GM18519 (cell line): ENCODE data around the gene CHRM5.
"Not testable (repeated sequence)": the region's sequence is repeated elsewhere in the genome, so short reads cannot be mapped to it uniquely, and the experiment has no call there.

Source experiments
- ATAC-seq: cut with Tn5 transposase; IDR thresholded peaks from one replicate; pipeline ENCODE4 v1.9.1; 2021; ENCODE audit warnings: mild to moderate bottlenecking, moderate library complexity; ENCODE audit not compliant: unreplicated experiment, low FRiP score

Gene CHRM5

DNA sequence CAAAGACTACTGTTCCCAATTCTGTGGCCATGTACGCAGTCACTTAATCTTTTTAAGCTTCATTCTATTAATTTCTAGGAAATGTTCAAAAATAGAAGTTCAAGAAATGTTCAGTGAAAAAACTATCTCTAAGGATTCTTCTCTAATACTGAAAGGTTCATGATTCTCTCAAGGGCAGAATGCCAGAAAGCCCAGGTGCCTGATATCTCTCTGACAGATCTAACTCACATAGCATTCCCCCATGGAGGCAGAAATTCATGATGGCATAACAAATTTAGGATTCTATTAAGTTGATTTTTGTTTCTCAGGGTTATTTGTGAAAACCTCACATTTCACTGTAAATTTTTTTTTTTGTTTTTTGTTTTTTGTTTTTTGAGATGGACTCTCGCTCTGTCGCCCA, 17.5 kb downstream of the CHRM5 start:
- ATAC-seq: no peak

DNA sequence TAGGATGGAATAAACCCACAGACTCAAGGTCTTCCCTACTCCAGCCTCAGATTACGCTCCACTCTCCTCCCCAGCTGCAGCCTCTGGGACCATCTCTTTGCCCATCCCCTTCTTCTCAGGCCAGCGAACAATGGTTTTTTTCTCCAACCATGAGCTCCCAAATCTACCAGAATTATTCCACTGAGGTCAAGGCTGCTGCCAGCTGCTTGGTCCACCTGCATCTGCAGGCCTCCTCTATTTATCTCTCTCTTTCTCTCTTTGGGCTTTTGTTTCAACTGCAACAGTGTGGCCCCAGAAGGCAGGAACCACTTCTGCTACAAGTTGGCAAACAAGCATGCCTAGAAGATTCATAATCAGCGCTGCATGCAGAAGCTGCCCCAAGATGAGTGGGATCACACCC, 19.1 kb downstream of the CHRM5 start:
- no peak for ATAC-seq

DNA sequence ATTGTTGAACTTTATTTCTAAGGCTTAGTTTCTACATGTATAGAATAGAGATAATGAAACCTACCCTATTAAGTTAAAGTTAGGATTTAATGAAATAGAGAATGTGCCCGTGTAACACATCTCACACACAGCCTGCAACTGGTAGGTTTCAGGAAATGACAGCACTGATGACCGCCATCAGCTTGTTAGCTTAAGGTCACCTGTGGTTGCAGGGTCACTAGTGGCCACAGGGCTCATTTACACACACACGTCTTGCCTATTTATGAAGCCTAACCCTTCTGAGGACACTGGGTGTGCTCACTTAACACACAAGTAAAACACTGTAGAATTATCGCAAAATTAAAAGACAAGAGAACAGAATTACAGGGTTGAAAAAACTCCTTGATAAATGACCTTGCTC, 20.1 kb downstream of the CHRM5 start:
- no peak for ATAC-seq

DNA sequence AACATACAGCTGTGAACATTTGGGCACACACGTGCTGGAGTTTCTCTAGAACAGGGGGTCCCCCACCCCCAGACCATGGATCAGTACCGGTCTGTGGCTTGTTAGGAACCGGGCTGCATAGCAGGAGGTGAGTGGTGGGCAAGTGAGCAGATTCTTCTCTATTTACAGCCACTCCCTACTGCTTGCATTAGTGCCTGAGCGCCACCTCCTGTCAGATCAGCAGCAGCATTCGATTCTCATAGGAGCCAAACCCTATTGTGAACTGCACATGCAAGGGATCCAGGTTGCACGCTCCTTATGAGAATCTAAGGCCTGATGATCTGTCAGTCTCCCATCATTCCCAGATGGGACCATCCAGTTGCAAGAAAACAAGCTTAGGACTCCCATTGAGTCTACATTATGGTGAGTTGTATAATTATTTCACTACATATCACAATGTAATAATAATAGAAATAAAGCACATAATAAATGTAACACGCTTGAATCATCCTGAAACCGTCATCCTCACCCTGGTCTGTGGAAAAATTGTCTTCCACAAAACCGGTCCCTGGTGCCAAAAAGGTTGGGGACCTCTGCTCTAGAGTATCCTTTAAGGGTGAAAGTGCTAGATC, 25.8 kb downstream of the CHRM5 start:
- ATAC-seq: no peak

DNA sequence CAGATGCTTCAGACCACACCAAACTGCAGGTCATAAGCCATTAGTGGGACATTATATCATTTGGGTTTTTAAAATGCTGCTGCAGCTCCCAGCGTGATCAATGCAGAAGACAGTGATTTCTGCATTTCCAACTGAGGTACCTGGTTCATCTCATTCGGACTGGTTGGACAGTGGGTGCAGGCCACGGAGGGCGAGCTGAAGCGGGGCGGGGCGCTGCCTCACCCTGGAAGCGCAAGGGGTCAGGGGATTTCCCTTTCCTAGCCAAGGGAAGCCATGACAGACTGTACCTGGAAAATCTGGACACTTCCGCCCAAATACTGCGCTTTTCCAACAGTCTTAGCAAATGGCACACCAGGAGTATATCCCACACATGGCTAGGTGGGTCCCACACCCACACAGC, 27.4 kb downstream of the CHRM5 start:
- not testable (repeated sequence) for ATAC-seq

DNA sequence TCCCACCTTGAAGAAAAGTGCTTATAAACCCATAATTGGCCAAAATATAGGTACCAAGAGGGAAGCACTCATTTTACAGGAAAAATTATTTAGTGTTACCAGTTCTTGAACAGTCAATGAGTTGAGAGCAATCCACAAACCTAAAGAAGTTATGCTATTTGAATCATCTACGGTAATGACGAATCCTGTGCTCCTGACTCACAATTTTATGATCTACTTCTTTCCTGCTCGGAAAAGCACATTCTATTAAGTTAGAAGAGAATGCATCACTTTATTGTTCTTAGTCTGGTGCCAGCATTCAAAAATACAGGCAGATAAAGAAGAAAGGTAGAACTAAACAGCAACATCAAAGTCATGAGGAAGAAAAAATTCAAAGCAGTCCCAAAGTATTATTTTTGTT, 33.2 kb downstream of the CHRM5 start:
- ATAC-seq: no peak

DNA sequence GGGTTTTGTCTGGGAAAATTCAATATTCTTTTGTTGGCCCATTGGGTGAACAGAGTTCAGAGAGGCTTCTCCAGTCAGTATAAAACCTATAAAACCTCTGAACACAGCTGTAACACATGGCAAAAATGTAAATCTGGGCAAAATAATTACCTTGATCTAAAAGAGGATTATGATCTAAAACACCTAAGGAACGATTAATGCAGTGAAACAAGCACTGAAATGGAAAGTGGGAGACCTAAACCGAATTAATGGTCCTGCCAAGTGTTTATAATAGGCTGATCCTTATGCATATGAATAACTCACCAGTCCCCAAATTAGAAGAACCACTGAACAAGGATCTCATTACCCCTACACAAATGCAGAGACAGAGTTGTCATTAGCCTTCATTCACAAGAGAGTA, 38.1 kb downstream of the CHRM5 start:
- no peak for ATAC-seq

DNA sequence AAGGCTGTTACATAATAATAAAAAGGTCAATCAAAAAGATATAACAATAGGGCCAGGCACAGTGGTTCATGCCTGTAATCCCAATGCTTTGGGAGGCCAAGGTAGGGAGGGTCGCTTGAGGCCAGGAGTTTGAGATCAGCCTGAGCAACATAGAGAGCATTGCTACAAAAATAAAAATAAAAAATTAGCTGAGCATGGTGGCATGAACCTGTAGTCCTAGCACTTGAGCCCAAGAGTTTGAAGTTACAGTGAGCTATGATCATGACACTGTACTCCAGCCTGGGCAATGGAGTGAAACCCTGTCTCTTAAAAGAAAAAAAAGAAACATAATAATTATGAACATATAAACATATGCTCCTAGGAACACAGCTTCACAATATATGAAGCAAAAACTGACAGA, 41.4 kb downstream of the CHRM5 start:
- ATAC-seq: no peak

DNA sequence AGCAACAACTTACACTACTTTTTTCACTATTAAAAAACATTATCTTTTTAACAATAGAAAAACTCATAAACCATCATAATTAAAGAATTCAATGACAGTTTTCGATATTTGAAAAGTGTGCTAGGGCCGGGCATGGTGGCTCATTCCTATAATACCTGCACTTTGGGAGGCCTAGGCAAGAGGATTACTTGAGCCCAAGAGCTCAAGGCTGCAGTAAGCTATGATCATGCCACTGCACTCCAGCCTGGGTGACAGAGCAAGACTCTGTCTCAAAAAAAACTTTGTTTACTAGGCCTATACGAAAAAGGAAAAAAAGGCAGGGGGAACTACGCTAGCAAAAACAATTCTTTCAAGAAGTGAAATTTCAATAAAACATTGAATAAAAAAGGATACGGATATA, 42.6 kb downstream of the CHRM5 start:
- no peak for ATAC-seq

DNA sequence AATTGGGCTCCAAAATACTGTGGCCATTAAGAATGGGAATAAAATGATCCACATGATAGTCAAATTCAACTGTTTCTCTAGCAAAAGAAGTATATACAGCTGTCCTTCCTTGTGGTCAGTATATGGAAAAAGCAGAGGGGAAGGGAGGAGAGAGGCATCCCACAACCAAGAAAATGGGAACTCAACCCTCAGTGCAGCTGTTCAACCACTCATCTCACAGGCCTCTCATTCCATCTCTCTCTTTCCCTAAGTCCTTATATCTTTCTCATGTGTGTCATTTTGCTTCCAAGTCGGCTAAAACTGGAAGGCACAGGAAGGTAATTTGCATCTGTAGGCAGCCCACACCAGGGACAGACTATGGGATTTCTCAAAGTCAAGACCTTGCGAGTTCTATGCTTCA, 43.2 kb downstream of the CHRM5 start:
- no peak for ATAC-seq

DNA sequence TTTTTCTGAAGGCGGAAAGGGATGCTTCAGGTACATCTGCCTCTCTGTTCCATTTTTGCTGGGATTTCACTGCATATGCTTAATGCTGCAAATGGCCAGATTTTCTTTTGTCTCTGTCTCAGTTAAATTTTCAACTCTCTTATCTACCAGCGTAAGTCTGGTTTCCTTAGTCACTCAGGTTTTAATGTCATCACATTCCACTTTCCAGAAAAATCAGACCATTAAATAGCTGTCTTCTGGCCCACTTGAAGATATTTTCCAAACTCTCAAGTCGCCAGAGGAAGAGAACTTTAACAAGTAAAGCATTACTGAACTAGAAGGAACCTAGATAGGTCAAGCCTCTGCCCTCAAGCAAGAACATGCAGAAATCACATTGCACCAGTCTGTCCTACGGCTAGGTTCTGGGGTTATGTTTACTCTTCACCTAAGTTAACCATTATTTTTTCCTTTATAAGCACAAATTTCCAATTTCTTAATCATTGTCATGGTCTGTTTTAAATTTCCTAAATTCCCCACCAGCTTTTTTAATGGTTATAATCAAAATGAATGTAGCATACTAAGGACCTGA, 44.2 kb downstream of the CHRM5 start:
- ATAC-seq: no peak

DNA sequence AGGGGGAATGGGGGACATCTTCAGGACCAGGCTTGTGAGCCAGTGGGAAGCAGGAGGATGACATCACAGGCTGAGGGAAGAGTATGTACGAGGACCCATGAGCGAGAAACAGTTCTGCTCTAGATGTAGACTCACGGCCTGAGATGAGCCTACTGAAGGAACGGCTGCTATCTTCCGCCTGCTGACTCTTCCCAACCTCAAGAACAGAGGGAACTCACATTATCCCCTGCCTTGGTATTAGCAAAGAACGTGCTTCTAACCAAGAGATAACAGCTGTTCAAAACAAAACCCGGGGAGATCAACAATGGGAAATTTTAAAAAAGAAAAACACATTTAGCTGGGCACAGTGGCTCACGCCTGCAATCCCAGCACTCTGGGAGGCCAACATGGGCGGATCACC, 45.4 kb downstream of the CHRM5 start:
- ATAC-seq: no peak

DNA sequence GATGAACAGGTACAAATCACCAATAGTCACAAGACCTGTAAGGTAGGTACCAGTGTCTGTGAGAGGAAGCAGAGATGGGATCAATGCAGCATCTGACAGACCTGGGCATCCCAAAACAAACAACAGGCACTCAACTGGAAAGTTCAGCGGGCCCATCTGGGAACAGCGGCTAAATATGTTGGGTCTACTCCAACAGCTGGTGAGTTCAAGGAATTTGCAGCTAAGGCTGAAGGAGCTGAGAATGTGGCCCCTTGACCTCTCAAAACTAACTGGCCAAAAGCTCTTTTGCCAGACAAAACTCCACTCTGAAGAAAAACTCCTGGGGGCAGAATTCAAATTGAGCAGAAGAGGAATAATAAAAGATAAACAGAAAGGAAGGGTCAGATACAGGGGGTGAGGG, 46.3 kb downstream of the CHRM5 start:
- ATAC-seq: no peak

DNA sequence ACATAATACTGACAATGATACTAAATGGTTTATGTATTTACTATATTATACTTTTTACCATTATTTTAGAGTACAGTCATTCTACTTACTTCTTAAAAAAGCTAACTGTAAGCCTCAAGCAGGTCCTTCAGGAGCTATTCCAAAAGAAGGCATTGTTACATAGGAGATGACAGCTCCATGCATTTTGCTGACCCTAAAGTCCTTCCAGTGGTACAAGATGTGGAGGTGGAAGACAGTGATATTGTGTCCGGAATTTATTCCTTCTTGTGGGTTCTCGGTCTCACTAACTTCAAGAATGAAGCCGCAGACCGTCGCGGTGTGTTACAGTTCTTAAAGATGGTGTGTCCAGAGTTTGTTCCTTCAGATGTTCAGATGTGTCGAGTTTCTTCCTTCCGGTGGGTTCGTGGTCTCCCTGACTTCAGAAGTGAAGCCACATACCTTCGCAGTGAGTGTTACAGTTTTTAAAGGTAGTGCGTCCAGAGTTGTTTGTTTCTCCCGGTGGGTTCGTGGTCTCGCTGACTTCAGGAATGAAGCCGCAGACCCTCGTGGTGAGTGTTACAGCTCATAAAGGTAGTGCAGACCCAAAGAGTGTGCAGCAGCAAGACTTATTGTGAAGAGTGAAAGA, 49.8 kb downstream of the CHRM5 start:
- ATAC-seq: no peak

DNA sequence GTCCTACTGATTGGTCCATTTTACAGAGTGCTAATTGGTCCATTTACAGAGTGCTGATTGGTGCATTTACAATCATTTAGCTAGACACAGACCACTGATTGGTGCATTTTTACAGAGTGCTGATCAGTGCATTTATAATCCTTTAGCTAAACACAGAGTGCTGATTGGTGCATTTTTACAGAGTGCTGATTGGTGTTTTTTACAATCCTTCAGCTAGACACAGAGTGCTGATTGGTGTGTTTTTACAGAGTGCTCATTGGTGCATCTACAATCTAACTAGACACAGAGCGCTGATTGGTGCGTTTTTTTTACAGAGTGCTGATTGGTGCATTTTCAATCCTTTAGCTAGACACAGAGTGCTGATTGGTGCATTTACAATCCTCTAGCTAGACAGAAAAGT, 50.4 kb downstream of the CHRM5 start:
- not testable (repeated sequence) for ATAC-seq

DNA sequence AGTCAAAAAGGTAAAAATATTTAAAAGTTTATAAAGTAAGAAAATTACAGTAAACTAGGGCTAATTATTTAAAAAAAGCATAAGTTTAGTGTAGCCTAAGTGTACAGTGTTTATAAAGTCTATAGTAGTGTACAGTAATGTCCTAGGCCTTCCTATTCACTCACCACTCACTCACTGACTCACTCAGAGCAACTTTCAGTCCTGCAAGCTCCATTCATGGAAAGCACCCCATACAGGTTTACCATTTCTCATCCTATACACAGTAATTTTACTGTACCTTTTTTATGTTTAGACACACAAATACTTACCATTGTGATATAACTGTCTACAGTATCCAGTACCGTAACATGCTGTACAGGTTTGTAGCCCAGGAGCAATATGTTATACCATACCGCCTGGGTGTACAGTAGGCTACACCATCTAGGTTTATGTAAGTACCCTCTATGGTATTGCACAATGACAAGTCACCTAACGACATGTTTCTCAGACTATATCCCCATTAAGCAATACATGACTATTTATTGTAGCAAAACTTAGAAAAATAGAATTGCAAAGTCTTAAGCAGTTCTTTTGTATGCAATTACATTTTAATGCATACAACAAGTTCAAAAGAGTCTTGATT, 51.2 kb downstream of the CHRM5 start:
- ATAC-seq: no peak

DNA sequence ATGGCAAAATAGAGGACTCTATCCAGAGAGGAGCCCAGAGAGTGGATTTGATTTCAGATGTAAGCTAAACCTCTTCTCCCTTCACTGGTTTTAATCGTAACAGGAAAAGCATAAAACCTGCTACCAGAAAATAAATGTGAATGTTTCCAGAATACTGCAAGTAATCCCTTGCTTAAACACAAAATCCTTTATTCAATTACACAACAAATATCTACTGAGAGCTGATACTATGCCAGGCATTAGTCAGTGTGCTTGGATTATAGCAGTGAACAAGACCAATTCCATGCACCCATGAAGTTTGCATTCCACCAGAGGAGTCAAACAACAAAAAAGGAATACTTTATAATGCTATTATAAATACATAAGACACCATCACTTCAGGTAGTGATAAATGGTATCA, 55.6 kb downstream of the CHRM5 start:
- ATAC-seq: no peak

DNA sequence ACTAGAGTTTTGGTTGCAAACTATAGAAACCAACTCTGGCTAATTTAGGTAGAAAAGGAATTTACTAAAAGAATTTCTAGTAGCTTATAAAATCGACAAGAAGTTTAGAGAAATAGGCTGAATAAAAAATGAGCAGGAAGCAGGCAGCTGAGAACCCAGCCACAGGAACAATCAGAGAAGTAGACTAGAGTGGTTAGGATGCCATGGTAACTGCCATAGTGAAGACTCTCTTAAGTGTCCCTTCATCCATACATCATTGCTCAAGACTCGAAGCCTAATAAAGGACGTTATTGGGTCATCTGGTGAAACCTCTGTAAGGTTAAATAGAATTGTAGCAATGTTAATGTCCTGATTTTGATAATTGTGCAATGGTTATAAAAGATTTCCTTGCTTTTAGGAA, 57.0 kb downstream of the CHRM5 start:
- no peak for ATAC-seq

DNA sequence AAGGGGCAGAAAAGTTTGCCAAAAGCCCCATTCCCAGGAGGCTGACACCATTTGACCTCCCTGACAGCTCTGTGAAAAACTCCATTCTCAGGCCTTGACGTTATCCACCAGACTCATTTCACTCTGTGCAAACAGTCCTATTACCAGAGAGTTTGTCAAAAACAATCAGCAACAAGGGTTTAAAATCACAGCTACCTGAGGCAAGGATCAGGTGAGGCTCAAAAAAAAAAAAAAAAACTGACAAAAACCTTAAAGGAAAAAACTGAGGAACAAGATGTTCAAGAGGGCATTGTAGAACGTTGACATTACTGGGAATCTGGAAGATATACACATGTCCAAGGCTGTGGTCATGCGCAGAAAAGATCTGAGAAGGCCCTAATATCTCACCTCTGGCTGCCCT, 59.3 kb downstream of the CHRM5 start:
- no peak for ATAC-seq

DNA sequence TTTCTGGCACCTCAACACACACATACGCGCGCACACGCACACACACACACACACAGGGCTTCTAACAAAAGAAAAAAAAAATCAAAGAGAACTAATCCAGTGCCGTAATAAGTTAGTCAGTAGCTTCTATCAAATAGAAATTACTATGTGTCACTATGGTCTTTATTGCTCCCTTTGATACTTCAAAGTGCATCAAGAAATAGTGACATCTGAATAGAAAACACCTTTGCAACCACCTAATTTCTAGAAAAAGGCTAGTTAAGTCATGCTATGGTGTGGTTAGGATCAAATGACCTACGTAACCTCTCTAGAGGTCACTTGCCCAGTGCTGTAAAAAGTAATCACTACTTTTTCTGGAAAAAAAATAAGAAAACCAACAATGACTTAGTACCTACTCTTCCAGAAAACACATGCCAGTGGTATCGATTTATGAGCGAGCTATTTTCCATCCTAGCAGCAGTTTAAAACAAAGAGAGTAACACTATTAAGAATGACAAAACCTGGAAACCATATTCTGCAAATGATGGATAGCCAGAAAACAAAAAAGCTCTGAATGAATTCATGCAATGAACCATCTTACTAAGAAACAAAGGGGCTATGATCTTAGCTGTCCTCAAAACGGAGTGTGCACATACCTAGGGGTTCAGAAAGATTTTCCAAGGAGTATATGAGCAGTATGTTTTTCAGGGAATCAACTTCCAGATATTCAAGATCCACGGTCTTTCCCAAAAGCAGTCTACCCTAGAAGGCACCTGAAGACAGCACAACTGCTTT, 63.9 kb downstream of the CHRM5 start:
- ATAC-seq: no peak
